BLaER1 treated with 17β-estradiol and CSF1 and Interleukin-3, amounts not matched to agents 10 nM and 100 nM (cell line): Measurements from ENCODE around the gene NOSIP.
"Not testable (repeated sequence)": the region's sequence is repeated elsewhere in the genome, so short reads cannot be mapped to it uniquely, and the experiment has no call there.

Experiments used
- H3K27ac ChIP-seq, 11 experiments: shearing (Covaris generic); formaldehyde crosslinking; 2 replicates each; pipeline ENCODE4 v1.8.1; 2022
- H3K27me3 ChIP-seq, 11 experiments: shearing (Covaris generic); formaldehyde crosslinking; 2 replicates each; pipeline ENCODE4 v1.8.1; 2022
- H3K36me3 ChIP-seq, 11 experiments: shearing (Covaris generic); formaldehyde crosslinking; 2 replicates each; pipeline ENCODE4 v1.8.1; 2022
- H3K4me1 ChIP-seq, 10 experiments: shearing (Covaris generic); formaldehyde crosslinking; 2 replicates each; pipeline ENCODE4 v1.8.1; 2022
- H3K4me2 ChIP-seq, 11 experiments: shearing (Covaris generic); formaldehyde crosslinking; 2 replicates each; pipeline ENCODE4 v1.8.1; 2022
- H3K4me3 ChIP-seq, 10 experiments: shearing (Covaris generic); formaldehyde crosslinking; 2 replicates each; pipeline ENCODE4 v1.8.1; 2022
- H3K9ac ChIP-seq, 11 experiments: shearing (Covaris generic); formaldehyde crosslinking; 2 replicates each; pipeline ENCODE4 v1.8.1; 2022
- H3K9me3 ChIP-seq, 11 experiments: shearing (Covaris generic); formaldehyde crosslinking; replicated peaks in 1 of 11; 2 replicates each; pipeline ENCODE4 v1.8.1; 2022
- H4K20me1 ChIP-seq, 11 experiments: shearing (Covaris generic); formaldehyde crosslinking; 2 replicates each; pipeline ENCODE4 v1.8.1; 2022
- Cebpa-rat ChIP-seq, 11 experiments: shearing (Covaris generic); IDR thresholded peaks; 2 replicates each; pipeline ENCODE4 v1.8.1; 2022

NOSIP gene, protein sequence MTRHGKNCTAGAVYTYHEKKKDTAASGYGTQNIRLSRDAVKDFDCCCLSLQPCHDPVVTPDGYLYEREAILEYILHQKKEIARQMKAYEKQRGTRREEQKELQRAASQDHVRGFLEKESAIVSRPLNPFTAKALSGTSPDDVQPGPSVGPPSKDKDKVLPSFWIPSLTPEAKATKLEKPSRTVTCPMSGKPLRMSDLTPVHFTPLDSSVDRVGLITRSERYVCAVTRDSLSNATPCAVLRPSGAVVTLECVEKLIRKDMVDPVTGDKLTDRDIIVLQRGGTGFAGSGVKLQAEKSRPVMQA

DNA sequence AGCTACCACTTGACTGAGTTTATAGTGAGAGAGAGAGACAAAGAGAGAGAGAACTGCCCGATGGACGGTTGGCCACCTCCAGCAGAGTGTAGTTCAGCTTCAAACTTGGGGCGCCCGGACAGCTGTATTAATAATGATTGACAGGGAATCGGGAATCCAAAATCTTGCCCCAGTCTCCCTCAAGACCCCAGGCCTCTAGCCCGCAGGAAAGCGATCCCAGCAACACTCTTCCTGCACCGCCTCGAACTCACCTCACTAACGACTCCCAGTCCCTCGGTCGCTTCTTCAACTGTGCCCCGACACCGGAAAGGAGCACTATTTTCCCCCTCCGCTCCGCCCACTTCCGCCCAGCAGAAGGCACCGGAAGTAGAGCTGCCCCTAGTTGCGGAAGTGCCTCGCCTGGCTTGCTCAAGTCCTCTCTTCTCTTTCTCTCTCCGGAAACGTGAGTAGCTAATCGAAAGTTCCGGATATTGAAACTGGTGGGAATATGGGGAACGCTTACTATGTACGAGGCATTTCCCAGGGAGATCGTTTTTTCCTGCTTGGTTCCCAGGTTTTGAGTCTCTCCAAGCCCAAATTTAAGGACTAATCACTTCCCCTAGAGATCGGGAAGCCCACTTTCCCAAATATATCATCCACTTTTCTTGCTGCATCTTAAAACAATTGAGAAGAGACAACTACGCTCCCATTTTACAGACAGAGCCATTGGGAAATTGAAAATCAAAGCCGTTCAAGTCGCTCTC is at the start of gene NOSIP:
Gene NOSIP, minus strand, starts transcription at position 293 of the 743 bp plus-strand sequence. CDS start 19,865 bp downstream, outside the sequence.
- peak within 1 kb of the TSS; percentile 82 to 93 (median 89) for H3K9ac ChIP-seq

DNA sequence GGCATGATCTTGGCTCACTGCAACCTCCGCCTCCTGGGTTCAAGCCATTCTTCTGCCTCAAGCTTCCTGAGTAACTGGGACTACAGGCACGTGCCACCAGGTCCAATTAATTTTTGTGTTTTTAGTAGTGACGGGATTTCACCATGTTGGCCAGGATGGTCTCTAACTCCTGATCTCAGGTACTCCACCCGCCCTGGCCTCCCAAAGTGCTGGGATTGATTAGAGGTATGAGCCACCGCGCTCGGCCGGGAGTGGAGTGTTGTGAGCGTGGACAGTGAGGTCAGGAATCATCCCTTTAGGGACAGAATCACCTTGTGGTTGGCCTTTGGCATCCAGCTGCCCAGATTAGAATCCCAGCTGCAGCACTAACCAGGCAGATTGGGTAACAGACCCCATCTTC is 49.3 kb upstream of the NOSIP start:
- no peak for TF ChIP-seq Cebpa-rat (IDR thresholded peaks at IDR 0.05)
- Histone ChIP-seq H3K27ac (no peak overlapping the region), H3K4me3 (no peak overlapping the region), H3K9me3 (no peaks in the 10 kb centered on the region), H3K9ac (no peak overlapping the region), H3K4me2 (no peak overlapping the region), H3K36me3 (peaks cover 43 to 55% (median 48%) of the 10 kb centered on the region in 11 experiments), H4K20me1 (peaks cover 0 to 28% (median 2%) of the 10 kb centered on the region in 11 experiments; a peak in 4 of 22 replicates), H3K27me3 (no peaks in the 10 kb centered on the region), H3K4me1 (peaks cover 0 to 2% (median under 1%) of the 10 kb centered on the region in 10 experiments; a peak in 4 of 20 replicates)

More for the DNA sequence above, at the start of gene NOSIP:
- no peaks in the 10 kb centered on the region for H3K9me3 ChIP-seq
- H3K4me1 ChIP-seq, result peaks cover 41 to 49% (median 46%) of the 10 kb centered on the region in 10 experiments
- TF ChIP-seq Cebpa-rat (IDR thresholded peaks at IDR 0.05), result no peak
- peak within 1 kb of the TSS; percentile 75 to 93 (median 82) for H3K4me3 ChIP-seq
- peak within 1 kb of the TSS; percentile 75 to 97 (median 93) for H3K4me2 ChIP-seq
- peak within 1 kb of the TSS; percentile 71 to 88 (median 81); a peak in 21 of 22 replicates for H3K27ac ChIP-seq
- no peaks in the 10 kb centered on the region for H3K27me3 ChIP-seq
- peaks cover 11 to 34% (median 18%) of the 10 kb centered on the region in 11 experiments for H3K36me3 ChIP-seq
- peaks cover 0 to 44% (median 8%) of the 10 kb centered on the region in 11 experiments; a peak in 9 of 22 replicates for H4K20me1 ChIP-seq

DNA sequence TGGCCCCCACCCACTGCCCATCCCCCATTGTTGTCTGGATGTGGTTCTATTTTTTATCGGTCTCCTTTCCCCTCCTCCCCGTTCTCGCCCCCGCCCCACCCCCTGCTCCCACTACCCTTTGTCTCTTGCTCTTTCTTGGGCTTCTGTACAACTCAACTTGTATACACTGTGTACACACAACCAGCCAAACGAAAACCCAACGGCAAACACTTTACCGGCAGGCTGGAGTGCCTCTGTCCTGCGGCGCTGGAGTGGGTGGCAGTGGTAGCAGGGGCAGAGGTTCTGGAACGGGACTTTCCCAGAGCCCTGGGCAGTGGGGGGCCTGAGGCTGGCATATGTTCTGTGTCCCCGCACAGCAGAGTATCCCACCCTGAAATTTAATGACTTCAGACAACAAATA is 45.9 kb upstream of the NOSIP start:
- TF ChIP-seq Cebpa-rat (IDR thresholded peaks at IDR 0.05), result no peak
- no peak overlapping the region for H3K9ac ChIP-seq
- H3K4me3 ChIP-seq, result no peak overlapping the region
- peaks cover 63 to 89% (median 76%) of the 10 kb centered on the region in 11 experiments for H3K36me3 ChIP-seq
- no peak overlapping the region for H3K4me2 ChIP-seq
- no peaks in the 10 kb centered on the region for H3K27me3 ChIP-seq
- H3K4me1 ChIP-seq, result no peaks in the 10 kb centered on the region
- H4K20me1 ChIP-seq, result peaks cover 0 to 52% (median 6%) of the 10 kb centered on the region in 11 experiments; a peak in 5 of 22 replicates
- no peak overlapping the region for H3K27ac ChIP-seq
- H3K9me3 ChIP-seq, result no peaks in the 10 kb centered on the region

DNA sequence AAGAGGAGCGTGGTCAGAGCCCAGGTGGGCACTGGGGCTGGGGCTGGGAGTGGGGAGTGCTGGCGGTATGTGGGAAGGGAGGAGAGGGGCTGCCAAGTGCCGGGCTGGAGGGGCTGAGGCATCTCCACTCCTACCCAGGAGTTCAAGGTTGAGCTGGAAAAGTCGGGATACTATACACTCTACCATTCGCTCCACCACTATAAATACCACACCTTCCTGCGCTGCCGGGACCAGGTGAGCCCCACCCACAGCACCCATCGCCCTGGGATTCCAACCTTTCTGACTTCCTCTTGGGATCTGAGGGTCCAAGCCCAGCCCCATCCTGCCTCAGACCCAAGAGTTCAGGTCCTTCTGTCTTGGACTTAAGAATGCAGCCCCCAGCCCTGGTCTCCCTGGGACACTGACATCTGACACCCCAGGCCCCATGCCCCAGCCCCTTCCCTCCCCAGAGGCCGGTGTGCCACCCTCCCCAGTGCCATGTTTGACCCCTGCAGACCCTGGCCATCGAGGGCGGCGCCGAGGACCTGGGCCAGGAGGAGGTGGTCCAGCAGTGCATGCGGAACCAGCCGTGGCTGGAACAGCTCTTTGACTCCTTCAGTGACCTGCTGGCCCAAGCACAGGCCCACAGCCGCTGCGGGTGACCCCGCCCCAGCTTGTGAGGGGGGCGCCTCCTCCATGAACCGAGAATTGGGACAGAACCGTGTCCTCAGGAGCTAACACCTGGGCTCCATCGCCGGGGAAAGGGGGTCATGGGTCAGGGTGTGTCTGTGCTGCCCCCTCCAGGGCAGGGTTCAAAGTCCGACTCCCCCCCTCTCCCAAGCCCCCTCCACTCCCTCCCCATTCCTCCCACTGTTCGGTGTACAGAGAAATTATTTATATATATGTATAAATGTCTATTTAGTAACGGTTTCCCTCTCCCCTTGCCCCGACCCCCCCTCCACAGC is 44.9 kb upstream of the NOSIP start:
- Histone ChIP-seq H4K20me1 (peaks cover 0 to 53% (median 6%) of the 10 kb centered on the region in 11 experiments; a peak in 5 of 22 replicates), H3K9me3 (no peaks in the 10 kb centered on the region), H3K4me1 (no peaks in the 10 kb centered on the region), H3K27me3 (no peaks in the 10 kb centered on the region), H3K4me3 (no peak overlapping the region), H3K9ac (no peak overlapping the region), H3K4me2 (no peak overlapping the region), H3K36me3 (peaks cover 68 to 90% (median 81%) of the 10 kb centered on the region in 11 experiments), H3K27ac (no peak overlapping the region)
- no peak for TF ChIP-seq Cebpa-rat (IDR thresholded peaks at IDR 0.05)

- H3K27me3 ChIP-seq, H3K4me3 ChIP-seq, H3K9ac ChIP-seq, H3K4me2 ChIP-seq, H3K27ac ChIP-seq: not testable (repeated sequence)
- H3K9me3 ChIP-seq, result peaks cover 0 to 14% (median 8%) of the 10 kb centered on the region in 11 experiments; a peak in 11 of 22 replicates
- peaks cover 0 to 24% (median 13%) of the 10 kb centered on the region in 10 experiments; a peak in 12 of 20 replicates for H3K4me1 ChIP-seq
- peaks cover 17 to 75% (median 26%) of the 10 kb centered on the region in 11 experiments; a peak in 20 of 22 replicates for H4K20me1 ChIP-seq
- H3K36me3 ChIP-seq, result peaks cover 77 to 96% (median 91%) of the 10 kb centered on the region in 11 experiments
Measured at GRCh38 chr19:49617860-49618259, 37.5 kb upstream of the NOSIP start.

DNA sequence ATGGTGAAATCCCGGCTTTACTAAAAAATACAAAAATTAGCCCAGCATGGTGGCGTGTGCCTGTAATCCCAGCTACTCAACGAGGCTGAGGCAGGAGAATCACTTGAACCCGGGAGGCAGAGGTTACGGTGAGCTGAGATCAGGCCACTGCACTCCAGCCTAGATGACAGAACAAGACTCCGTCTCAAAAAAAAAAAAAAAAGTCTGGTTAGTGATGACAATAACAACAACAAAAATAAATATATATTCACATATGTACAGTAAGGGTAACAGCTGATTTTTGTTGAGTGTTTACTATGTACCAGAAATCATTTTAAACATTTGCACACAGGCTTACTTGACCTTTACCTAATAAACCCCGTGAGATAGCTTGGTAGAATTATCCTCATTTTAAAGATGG is 36.6 kb upstream of the NOSIP start:
- Histone ChIP-seq H3K9me3 (peaks cover 0 to 14% (median 8%) of the 10 kb centered on the region in 11 experiments; a peak in 11 of 22 replicates), H3K4me1 (peaks cover 0 to 33% (median 18%) of the 10 kb centered on the region in 10 experiments; a peak in 12 of 20 replicates), H3K9ac (no peak overlapping the region), H3K4me3 (no peak overlapping the region), H3K4me2 (no peak overlapping the region), H3K27me3 (no peaks in the 10 kb centered on the region), H3K27ac (no peak overlapping the region), H3K36me3 (peaks cover 72 to 98% (median 92%) of the 10 kb centered on the region in 11 experiments), H4K20me1 (peaks cover 25 to 78% (median 35%) of the 10 kb centered on the region in 11 experiments; a peak in 20 of 22 replicates)
- TF ChIP-seq Cebpa-rat (IDR thresholded peaks at IDR 0.05), result no peak

DNA sequence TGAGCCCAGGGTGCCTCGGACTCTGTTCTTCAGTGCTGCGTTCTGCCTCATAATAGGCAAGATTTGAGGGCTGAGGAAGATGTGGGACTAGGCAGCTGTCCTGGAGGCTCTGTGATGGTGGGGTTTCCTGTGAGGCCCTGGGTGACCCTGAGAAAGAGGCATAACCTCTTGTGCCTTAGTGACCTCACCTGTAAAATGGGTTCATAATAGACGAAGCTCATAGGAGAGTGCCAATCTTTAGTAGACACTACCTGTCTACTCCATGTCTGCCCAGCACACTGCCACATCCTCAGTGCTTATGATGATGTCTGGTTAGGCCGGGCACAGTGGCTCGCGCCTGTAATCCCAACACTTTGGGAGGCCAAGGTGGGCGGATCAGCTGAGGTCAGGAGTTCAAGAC is 36.2 kb upstream of the NOSIP start:
- H3K27ac ChIP-seq, result no peak overlapping the region
- no peak overlapping the region for H3K9ac ChIP-seq
- H4K20me1 ChIP-seq, result peaks cover 25 to 74% (median 35%) of the 10 kb centered on the region in 11 experiments; a peak in 20 of 22 replicates
- no peak overlapping the region for H3K4me2 ChIP-seq
- H3K9me3 ChIP-seq, result peaks cover 0 to 14% (median 8%) of the 10 kb centered on the region in 11 experiments; a peak in 11 of 22 replicates
- H3K4me3 ChIP-seq, result no peak overlapping the region
- H3K36me3 ChIP-seq, result peaks cover 68 to 95% (median 89%) of the 10 kb centered on the region in 11 experiments
- no peak for TF ChIP-seq Cebpa-rat (IDR thresholded peaks at IDR 0.05)
- no peaks in the 10 kb centered on the region for H3K27me3 ChIP-seq
- peaks cover 0 to 38% (median 19%) of the 10 kb centered on the region in 10 experiments; a peak in 12 of 20 replicates for H3K4me1 ChIP-seq

DNA sequence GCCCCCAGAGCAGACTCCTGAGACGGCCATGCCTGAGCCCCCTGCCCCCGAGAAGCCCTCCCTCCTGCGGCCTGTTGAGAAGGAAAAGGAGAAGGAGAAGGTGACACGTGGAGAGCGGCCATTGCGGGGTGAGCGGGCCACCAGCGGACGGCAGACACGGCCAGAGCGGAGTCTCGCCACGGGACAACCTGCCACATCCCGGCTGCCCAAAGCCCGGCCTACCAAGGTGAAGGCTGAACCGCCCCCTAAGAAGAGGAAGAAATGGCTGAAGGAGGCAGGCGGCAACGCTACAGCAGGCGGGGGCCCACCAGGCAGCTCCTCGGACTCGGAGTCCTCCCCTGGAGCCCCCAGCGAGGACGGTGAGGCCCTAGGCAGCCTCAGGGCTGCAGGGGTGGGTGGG is 35.5 kb upstream of the NOSIP start:
- Histone ChIP-seq H3K4me1 (peaks cover 0 to 44% (median 22%) of the 10 kb centered on the region in 10 experiments; a peak in 12 of 20 replicates), H4K20me1 (peaks cover 29 to 75% (median 38%) of the 10 kb centered on the region in 11 experiments; a peak in 20 of 22 replicates), H3K36me3 (peaks cover 69 to 97% (median 90%) of the 10 kb centered on the region in 11 experiments), H3K4me2 (no peak overlapping the region), H3K4me3 (no peak overlapping the region), H3K9ac (no peak overlapping the region), H3K27ac (peak overlapping the region in 2 of 11 experiments; percentile 74 to 80; a peak in 3 of 22 replicates), H3K9me3 (peaks cover 0 to 14% (median 8%) of the 10 kb centered on the region in 11 experiments; a peak in 11 of 22 replicates), H3K27me3 (no peaks in the 10 kb centered on the region)
- no peak for TF ChIP-seq Cebpa-rat (IDR thresholded peaks at IDR 0.05)
